Mesothelial cell of epicardium (in vitro differentiated cells): ENCODE results near the gene NFKB1. TPM values are rescaled to one million over a fixed set of nuclear protein-coding genes. Genes with fewer than 3 reads are reported as not detected.

Experiments
- DNase-seq, 2 experiments: peaks; one replicate each; pipeline ENCODE4 v3.0.0; 2021; ENCODE audit warnings: low spot score in 2 of 2; ENCODE audit not compliant: unreplicated experiment in 2 of 2
- H3K27ac Mint-ChIP-seq: 2 replicates; pipeline ENCODE4 v1.8.0; 2021; ENCODE audit warnings: mixed read lengths
- H3K27me3 Mint-ChIP-seq: 2 replicates; pipeline ENCODE4 v1.8.0; 2021; ENCODE audit warnings: low read depth, mixed read lengths
- H3K36me3 Mint-ChIP-seq: 2 replicates; pipeline ENCODE4 v1.8.0; 2021; ENCODE audit warnings: mixed read lengths
- H3K4me1 Mint-ChIP-seq: 2 replicates; pipeline ENCODE4 v1.8.0; 2021; ENCODE audit warnings: mixed read lengths
- H3K4me3 Mint-ChIP-seq: 2 replicates; pipeline ENCODE4 v1.8.0; 2021; ENCODE audit warnings: mild to moderate bottlenecking, moderate library complexity, mixed read lengths
- H3K9me3 Mint-ChIP-seq: 2 replicates; pipeline ENCODE4 v1.8.0; 2021; ENCODE audit warnings: mixed read lengths
- total RNA-seq: library from RNA; stranded (reverse); gene quantifications from 3 replicates; pipeline ENCODE4 v1.2.1, GENCODE V29; 2021
- TF ChIP-seq, protein P1 (sequence below): fragments of 200-600 bp; sonication (generic); IDR thresholded peaks from one replicate; pipeline ENCODE4 v1.5.0; 2021; ENCODE audit warnings: antibody characterized with exemption; ENCODE audit not compliant: unreplicated experiment

The NFKB1 gene
- total RNA-seq, 1 donor from 2014 or later: 30.9 TPM

GRCh38 chr4:102629673-102630072 lies 128.5 kb downstream of the NFKB1 start:
- no peak overlapping the region for H3K4me3 Mint-ChIP-seq
- DNase-seq: no peak
- no peaks in the 10 kb centered on the region for H3K9me3 Mint-ChIP-seq

DNA sequence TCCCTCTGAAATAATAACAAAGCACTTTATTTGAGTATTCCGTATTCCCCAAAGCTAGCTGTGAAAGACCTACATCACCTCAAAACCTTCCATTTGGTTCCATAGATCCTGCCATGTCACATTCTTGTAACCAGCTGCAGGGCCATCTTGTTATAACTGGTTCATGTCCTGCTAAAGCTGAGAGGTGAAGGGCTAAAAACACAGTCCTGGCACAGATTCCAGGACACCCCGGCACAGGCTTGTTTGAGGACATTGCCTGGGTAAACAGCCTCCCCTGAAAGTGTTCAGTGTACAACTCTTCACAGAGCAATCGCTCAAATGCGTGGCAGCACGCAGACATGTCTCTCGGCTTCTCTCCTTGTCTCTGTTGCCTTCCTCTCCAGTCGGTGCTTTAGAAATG lies 130.5 kb downstream of the NFKB1 start:
- no peak for DNase-seq
- TF ChIP-seq, protein P1, sequence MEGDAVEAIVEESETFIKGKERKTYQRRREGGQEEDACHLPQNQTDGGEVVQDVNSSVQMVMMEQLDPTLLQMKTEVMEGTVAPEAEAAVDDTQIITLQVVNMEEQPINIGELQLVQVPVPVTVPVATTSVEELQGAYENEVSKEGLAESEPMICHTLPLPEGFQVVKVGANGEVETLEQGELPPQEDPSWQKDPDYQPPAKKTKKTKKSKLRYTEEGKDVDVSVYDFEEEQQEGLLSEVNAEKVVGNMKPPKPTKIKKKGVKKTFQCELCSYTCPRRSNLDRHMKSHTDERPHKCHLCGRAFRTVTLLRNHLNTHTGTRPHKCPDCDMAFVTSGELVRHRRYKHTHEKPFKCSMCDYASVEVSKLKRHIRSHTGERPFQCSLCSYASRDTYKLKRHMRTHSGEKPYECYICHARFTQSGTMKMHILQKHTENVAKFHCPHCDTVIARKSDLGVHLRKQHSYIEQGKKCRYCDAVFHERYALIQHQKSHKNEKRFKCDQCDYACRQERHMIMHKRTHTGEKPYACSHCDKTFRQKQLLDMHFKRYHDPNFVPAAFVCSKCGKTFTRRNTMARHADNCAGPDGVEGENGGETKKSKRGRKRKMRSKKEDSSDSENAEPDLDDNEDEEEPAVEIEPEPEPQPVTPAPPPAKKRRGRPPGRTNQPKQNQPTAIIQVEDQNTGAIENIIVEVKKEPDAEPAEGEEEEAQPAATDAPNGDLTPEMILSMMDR: no peak
- H3K36me3 Mint-ChIP-seq: peaks cover 13% of the 10 kb centered on the region
- H3K9me3 Mint-ChIP-seq: no peaks in the 10 kb centered on the region
- no peak overlapping the region for H3K27ac Mint-ChIP-seq
- H3K27me3 Mint-ChIP-seq: no peaks in the 10 kb centered on the region
- H3K4me3 Mint-ChIP-seq: no peak overlapping the region
- peaks cover 28% of the 10 kb centered on the region for H3K4me1 Mint-ChIP-seq

More at GRCh38 chr4:102629673-102630072, 128.5 kb downstream of the NFKB1 start:
- Mint-ChIP-seq H3K27me3 (no peaks in the 10 kb centered on the region), H3K4me1 (peaks cover 28% of the 10 kb centered on the region), H3K27ac (peak overlapping the region; percentile 34), H3K36me3 (peaks cover 7% of the 10 kb centered on the region)
- TF ChIP-seq, protein P1: no peak

- Mint-ChIP-seq H3K27me3 (no peaks in the 10 kb centered on the region), H3K27ac (no peak overlapping the region), H3K4me3 (no peak overlapping the region), H3K9me3 (no peaks in the 10 kb centered on the region), H3K36me3 (peaks cover 18% of the 10 kb centered on the region), H3K4me1 (peaks cover 28% of the 10 kb centered on the region)
- DNase-seq: no peak
- TF ChIP-seq, protein P1: no peak
These were observed 131.3 kb downstream of the NFKB1 start for GRCh38 chr4:102632241-102633065.

DNA sequence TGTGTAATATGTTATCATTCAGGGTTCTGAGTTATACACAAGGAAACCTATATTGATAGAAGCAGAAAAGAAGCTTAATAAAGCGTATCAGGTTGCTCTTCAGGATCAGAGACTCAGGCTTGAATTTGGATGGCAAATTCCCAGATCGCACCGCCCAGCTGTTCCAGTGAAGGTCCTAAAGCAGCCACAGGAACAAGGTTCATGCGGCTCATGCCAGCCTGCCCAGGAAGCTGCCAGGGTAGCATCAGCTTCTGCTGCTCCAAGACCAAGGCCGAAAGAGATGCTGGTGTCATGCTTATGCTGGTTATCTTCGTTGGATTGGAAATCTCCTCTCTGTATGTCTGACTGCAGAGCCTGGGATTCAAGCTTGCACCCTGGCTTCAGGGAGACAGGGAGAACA lies 131.9 kb downstream of the NFKB1 start:
- Mint-ChIP-seq H3K4me3 (no peak overlapping the region), H3K4me1 (peaks cover 23% of the 10 kb centered on the region), H3K27ac (no peak overlapping the region), H3K36me3 (peaks cover 23% of the 10 kb centered on the region), H3K27me3 (no peaks in the 10 kb centered on the region), H3K9me3 (no peaks in the 10 kb centered on the region)
- DNase-seq: no peak
- TF ChIP-seq, protein P1: no peak

GRCh38 chr4:102637391-102637790 lies 136.2 kb downstream of the NFKB1 start:
- TF ChIP-seq, protein P1: no peak

More at GRCh38 chr4:102637391-102637790, 136.2 kb downstream of the NFKB1 start:
- H3K4me3 Mint-ChIP-seq: no peak overlapping the region
- H3K27me3 Mint-ChIP-seq: no peaks in the 10 kb centered on the region
- no peak for DNase-seq
- H3K36me3 Mint-ChIP-seq: peaks cover 35% of the 10 kb centered on the region
- H3K9me3 Mint-ChIP-seq: no peaks in the 10 kb centered on the region
- peaks cover 3% of the 10 kb centered on the region for H3K4me1 Mint-ChIP-seq
- H3K27ac Mint-ChIP-seq: no peak overlapping the region
